Measurements from ENCODE around the gene NPAS3.

NPAS3 gene

DNA sequence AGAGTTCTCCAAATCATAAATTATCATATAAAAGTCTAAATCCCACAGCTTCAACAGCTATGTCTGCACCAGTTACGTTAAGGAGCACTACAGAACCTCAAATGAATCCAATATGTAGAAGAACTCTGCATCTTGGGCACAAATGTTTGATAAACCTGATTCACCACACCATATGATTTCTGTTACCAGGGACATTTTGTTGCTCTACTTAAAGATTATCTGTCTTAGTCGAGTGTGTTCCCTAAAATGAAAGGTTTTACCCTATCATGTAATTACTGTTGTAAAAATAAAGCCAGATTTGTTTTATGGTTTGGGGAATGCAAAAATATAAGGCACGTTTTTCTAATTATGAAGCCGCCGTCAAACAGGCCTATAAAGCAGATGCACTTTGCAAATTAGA is 649.1 kb downstream of the NPAS3 start:
- DNase-seq (ENCODE audit: low read depth), result no peak

DNA sequence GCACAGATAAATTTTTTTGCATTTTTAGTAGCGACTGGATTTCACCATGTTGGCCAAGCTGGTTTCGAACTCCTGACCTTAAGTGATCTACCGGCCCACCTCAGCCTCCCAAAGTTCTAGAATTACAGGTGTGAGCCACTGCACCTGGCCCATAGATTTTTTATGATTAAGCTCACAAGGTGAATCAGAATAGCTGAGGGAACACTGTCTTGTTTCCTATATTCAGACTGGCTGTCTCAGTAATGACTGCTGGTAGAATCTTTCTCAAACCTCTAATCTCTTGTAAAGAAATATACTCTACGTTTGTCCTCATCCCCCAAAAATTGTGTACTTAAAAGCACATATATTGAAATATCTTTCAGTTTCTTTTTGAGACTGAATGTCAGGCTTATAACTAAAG is 650.1 kb downstream of the NPAS3 start:
- no peak for DNase-seq (ENCODE audit: low read depth)

- DNase-seq (ENCODE audit: low read depth), result no peak
Measured at GRCh38 chr14:33589334-33589733, 650.7 kb downstream of the NPAS3 start.

DNA sequence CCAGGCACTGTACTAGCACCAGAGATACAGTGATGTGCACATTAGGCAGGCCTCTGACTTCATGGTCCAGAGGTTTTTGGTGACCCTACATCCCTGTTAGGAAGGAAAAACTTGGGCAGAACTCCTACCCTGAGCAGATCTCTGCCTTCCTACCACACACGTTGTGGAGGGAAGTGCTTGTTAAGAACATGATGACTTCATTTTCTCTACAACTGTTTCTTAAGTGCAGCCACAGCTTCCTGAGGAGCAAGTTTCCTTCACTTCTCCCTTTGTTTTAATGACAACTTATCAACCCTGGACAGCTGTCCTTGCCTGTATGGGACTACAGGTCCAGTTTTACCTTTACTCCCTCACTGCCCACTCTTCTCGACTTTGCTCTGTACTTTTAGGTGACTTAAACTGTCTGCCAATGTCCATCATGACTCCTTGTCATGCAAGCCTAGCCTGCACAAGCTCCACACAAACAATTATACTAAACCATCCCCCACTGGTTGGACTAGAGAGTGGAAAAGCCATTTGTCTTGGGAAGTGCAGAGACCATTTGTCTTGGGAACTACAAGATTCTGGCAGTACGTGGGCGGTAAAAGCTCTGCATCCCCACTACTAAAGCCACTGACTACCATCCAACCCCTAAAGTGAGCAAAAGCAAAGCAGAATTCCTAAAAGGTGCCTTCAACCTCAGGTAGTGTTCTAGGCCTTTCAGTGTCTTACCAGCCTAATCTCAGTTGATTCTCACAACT is 652.4 kb downstream of the NPAS3 start:
- DNase-seq (ENCODE audit: low read depth), result no peak

DNA sequence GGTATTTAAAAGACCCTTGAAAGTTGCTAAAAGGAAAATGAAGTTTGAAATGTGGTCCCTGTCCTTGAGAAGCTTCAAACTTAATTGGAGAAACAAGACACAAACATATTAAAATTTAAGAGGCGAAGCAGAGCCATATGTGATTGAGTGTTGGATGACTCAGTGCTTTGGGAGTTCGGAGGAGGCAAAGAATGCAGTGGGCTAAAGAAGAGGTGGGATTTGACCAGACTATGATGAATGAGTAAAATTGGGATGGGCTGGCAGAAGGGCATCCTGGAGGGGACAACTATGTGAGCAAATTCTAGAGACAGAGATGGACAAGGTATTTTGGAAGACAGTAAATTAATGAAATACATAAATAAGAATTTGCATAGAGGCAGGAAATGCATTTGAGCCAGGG is 653.6 kb downstream of the NPAS3 start:
- DNase-seq (ENCODE audit: low read depth), result peak; percentile 49

- DNase-seq (ENCODE audit: low read depth), result no peak
Measured at GRCh38 chr14:33596211-33597080, 657.8 kb downstream of the NPAS3 start.

GRCh38 chr14:33598582-33598981 is 659.9 kb downstream of the NPAS3 start:
- DNase-seq (ENCODE audit: low read depth), result no peak

- DNase-seq (ENCODE audit: low read depth), result no peak
Measured at GRCh38 chr14:33602396-33602795, 663.7 kb downstream of the NPAS3 start.

- no peak for DNase-seq (ENCODE audit: low read depth)
Measured at GRCh38 chr14:33606591-33606990, 667.9 kb downstream of the NPAS3 start.

GRCh38 chr14:33609582-33609981 is 670.9 kb downstream of the NPAS3 start:
- no peak for DNase-seq (ENCODE audit: low read depth)

- no peak for DNase-seq (ENCODE audit: low read depth)
Measured at GRCh38 chr14:33610121-33610520, 671.4 kb downstream of the NPAS3 start.

- no peak for DNase-seq (ENCODE audit: low read depth)
Measured at GRCh38 chr14:33611405-33612196, 672.9 kb downstream of the NPAS3 start.

DNA sequence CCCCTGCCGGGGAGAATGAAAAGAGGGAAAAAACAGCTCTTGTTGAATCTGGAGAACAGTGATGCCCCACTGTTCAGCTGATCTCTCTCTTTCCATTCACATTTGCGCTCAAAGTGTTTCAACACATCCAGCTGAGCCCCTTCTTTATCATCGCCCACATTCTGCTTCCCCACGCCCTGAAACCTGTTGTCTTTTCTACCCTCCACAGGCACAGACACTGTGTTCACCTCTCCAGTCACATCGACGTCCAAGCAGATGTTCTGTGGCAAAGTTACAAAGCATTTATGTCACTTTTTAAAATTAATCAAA is 673.5 kb downstream of the NPAS3 start:
- DNase-seq (ENCODE audit: low read depth), result no peak

DNA sequence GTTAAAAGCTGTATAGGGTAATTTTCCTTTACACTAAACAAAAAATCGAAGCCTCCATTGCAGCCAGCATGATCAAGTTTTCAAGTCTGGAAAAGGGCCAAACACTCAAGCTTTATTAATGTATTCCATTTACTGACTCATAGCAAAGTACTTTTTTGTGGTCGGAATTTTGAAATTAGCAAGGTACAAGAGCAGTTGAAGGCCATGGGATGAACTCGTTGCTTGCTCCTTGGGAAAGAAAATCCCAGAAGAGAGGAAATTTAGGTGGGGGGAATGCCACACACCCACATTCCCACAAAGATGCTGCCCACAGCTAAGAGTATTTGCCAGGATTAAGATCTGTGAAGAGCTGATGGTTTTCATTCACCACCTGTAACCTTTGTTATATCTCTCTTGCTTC is 678.5 kb downstream of the NPAS3 start:
- DNase-seq (ENCODE audit: low read depth), result peak; percentile 59

GRCh38 chr14:33618361-33619105 is 679.9 kb downstream of the NPAS3 start:
- DNase-seq (ENCODE audit: low read depth), result no peak

- no peak for DNase-seq (ENCODE audit: low read depth)
Measured at GRCh38 chr14:33622496-33622895, 683.8 kb downstream of the NPAS3 start.

DNA sequence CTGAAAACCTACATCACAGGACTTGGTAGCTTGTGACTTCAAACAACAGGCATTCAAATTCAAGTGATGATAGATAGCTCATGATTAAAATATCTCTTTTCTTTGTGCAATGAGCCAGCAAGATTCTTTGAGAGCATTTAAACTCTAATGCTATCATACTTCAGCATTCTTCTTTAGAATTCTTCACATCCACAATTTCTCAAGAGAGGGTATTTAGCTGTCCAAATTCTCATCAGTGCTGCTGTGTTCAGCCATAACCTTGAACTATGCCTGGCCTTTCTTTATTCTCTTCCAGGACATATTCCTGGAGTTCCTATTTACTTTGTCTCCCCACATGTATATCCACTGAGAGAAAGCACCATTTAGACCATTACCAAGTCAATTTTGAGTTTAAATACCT is 691.1 kb downstream of the NPAS3 start:
- no peak for DNase-seq (ENCODE audit: low read depth)

DNA sequence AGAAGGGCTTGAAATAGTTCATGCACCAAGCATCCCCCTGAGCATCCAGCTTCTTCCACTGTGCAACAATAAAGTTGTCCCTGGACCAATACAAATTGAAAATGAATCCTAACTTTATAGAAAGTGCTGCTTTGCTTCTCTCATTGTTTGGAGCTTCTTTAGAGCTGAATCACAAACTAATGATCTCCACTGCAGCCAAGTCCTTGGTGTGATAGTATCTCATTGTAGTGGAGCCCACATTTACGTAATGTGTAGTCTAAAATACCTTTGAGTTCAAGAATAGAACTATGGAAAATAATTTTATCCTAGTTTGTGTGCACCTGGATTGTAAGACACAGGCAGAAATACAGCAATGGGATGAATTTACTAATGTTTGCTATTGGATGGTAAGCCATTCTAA is 692.3 kb downstream of the NPAS3 start:
- DNase-seq (ENCODE audit: low read depth), result no peak

DNA sequence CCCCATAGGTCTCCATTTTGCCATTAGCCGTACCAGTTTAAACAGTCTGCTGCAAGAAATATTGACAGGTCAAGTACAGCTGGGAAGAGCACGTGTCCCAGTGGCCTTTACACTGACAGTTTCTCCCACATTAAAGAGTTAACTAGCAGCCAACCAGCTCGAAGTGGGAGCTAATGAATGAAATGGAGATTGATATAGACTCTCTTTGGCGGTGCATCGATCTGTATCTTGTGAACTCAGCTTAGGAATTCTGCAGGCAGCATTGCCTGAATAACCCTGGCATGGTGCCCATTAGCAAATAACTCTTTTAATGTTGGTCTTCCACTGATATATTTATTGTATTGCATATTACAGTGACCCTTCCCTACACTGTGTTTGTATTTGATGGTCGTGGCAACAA is 692.8 kb downstream of the NPAS3 start:
- no peak for DNase-seq (ENCODE audit: low read depth)

DNA sequence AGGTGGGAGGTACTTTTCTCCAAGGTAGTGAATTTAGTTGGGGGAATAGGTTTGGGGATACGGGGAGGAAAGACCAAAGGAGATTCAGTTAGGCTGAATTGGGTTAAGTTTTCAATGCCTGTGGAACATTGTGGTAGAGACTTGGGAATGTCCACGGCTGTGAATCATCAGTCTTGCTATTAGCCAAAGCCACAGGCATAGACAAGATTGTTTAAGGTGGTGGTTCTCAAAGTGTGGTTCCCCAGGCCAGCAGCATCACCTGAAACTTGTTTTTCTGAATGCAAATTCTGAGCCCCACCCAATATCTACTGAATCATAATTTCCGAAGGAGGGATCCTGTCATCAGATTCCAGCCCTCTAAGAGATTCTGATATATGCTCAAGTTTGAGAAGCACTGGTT is 696.0 kb downstream of the NPAS3 start:
- DNase-seq (ENCODE audit: low read depth), result no peak

- no peak for DNase-seq (ENCODE audit: low read depth)
Measured at GRCh38 chr14:33636716-33637115, 698.0 kb downstream of the NPAS3 start.

DNA sequence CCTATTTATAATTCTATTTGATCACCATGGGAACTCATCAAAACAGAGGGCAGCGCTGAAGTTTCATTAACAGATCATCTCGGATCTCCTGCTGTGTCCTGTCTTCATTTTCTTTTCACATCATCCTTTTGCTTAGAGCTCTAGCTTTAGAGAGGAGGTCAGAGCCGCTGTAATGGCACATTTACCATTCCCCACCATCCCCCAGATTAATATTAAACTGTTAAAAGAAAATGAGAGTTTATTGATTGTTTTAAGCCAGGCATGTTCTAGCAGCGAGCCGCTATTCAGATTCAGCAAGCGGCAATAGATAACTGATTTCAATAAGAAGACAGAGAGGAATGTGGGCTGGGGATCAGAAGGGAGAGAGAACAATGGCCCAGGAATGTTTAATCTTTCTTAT is 703.4 kb downstream of the NPAS3 start:
- no peak for DNase-seq (ENCODE audit: low read depth)
